Aorta (tissue), 4 donors: ENCODE results near the gene F11. TPM values are rescaled to one million over a fixed set of nuclear protein-coding genes. Genes with fewer than 3 reads are reported as not detected.

ENCODE experiments used
- polyA plus RNA-seq, 2 donors: library from polyadenylated mRNA; stranded (reverse); fragments of 200-250 nt; gene quantifications; one replicate each; pipeline ENCODE4 v1.2.3, GENCODE V29; 2013
- total RNA-seq, 2 donors: library from RNA; stranded (reverse); fragmentation: NEBNext Ultra II Directional; extraction: Animal tissue kit (Norgen Biotek cat#: 25700); gene quantifications; one replicate each; pipeline ENCODE4 v1.2.1, GENCODE V29; 2021
- donor health status: healthy with polysubstance abuse.
- donor health status: Bipolar disorder and iron deficiency.
- donor health status: DM: no; HTN: no; CAD: no.
- donor health status: DM: yes; HTN: yes; CAD: no.

The F11 gene
- total and polyA plus RNA-seq, 4 donors: 0.20 to 1.1 (median 0.37) TPM

Other genes with a start within 250 kb of the F11 start
- gene TLR3, start 197.0 kb upstream of the F11 start, total RNA-seq: 10 to 100 TPM in 1 of 2 donors, 1 to 10 TPM in 1; 6.2 to 14.9 TPM
- gene TLR3, start 197.0 kb upstream of the F11 start, polyA plus RNA-seq: 1 to 10 TPM; 2.0 to 2.2 TPM
- gene FAM149A, start 161.5 kb upstream of the F11 start, total RNA-seq: 10 to 100 TPM in 1 of 2 donors, 1 to 10 TPM in 1; 7.9 to 17.8 TPM
- gene FAM149A, start 161.5 kb upstream of the F11 start, polyA plus RNA-seq: 10 to 100 TPM; 12.8 to 25.8 TPM
- 10 to 100 TPM; 26.4 to 43.2 TPM for gene CYP4V2, start 74.6 kb upstream of the F11 start, total RNA-seq
- 10 to 100 TPM; 11.8 to 31.1 TPM for gene CYP4V2, start 74.6 kb upstream of the F11 start, polyA plus RNA-seq
- 1 to 10 TPM; 1.2 to 2.2 TPM for gene KLKB1, start 38.7 kb upstream of the F11 start, total RNA-seq
- 1 to 10 TPM in 1 of 2 donors, not detected in 1; 7.3 TPM for gene KLKB1, start 38.7 kb upstream of the F11 start, polyA plus RNA-seq